Thoracic aorta (tissue), 2 donors: ENCODE data around the gene SDHB. TPM values are rescaled to one million over a fixed set of nuclear protein-coding genes. Genes with fewer than 3 reads are reported as not detected.

Experiments used
- ATAC-seq: fragments of 150-250 bp; one replicate; pipeline ENCODE4 v1.8.0; 2017; ENCODE audit warnings: low read depth; ENCODE audit not compliant: insufficient number of reproducible peaks, low FRiP score
- DNase-seq: peaks from one replicate; pipeline ENCODE4 v3.0.0-alpha.2; 2020; ENCODE audit warnings: low spot score
- H3K27ac ChIP-seq, 2 donors: fragments of 200-600 bp; sonication (generic); 1 replicate in 1 of 2; 2 replicates in 1 of 2; pipeline ENCODE4 v1.5.1; 2016; ENCODE audit warnings: mild to moderate bottlenecking in 2 of 2, moderate library complexity in 2 of 2
- H3K27me3 ChIP-seq: fragments of 200-600 bp; sonication (generic); replicated peaks from 2 replicates; pipeline ENCODE4 v1.6.0; 2016; ENCODE audit warnings: mild to moderate bottlenecking; ENCODE audit not compliant: insufficient read depth
- H3K36me3 ChIP-seq: fragments of 200-600 bp; sonication (generic); one replicate; pipeline ENCODE4 v1.5.1; 2016
- H3K4me1 ChIP-seq, 2 donors: fragments of 200-600 bp; sonication (generic); 1 replicate in 1 of 2; 2 replicates in 1 of 2; pipeline versions ENCODE4 v1.5.1 to v1.6.0; 2016; ENCODE audit warnings: low read depth in 2 of 2, mild to moderate bottlenecking in 1 of 2; ENCODE audit not compliant: control insufficient read depth in 1 of 2
- H3K4me3 ChIP-seq: fragments of 200-600 bp; sonication (generic); 2 replicates; pipeline ENCODE4 v1.5.1; 2016; ENCODE audit warnings: mild to moderate bottlenecking
- H3K9me3 ChIP-seq: fragments of 200-600 bp; sonication (generic); 2 replicates; pipeline ENCODE4 v1.5.1; 2016
- CTCF ChIP-seq: fragments of 200-600 bp; sonication (generic); IDR thresholded peaks from one replicate; pipeline ENCODE4 v1.5.1; 2019; ENCODE audit warnings: antibody characterized with exemption
- total RNA-seq, 2 donors: library from RNA; depleted of rRNA; stranded (reverse); fragments of >200 nt; gene quantifications; one replicate each; pipeline versions ENCODE4 v1.1.0 to v1.2.3, GENCODE V29; 2016

Gene SDHB
- total RNA-seq, 2 donors from 2014 or later: 81.5 to 98.9 TPM

DNA sequence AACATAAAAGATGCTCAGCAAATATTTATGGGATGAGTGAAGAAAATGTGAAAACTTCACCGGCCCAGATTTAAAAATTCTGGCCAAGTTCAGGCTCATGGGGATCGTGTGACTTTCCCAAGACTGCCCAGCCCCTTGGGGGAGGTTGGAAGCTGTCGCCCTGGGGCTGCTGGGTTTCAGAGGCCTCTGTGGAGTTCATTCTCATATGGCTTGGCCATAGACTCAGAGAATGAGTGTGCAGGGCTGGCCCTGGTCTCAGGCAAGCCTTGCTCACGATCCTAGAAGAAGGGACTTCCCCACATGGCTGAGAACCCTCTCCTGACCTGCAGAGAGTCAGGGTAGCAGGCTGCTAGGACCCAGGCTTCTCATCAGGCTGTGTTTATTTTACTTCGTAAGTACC lies 40.8 kb upstream of the SDHB start:
- no peak for TF ChIP-seq CTCF
- Histone ChIP-seq H3K9me3 (no peaks in the 10 kb centered on the region), H3K27me3 (no peaks in the 10 kb centered on the region), H3K36me3 (no peaks in the 10 kb centered on the region), H3K27ac (no peak overlapping the region), H3K4me1 (no peaks in the 10 kb centered on the region), H3K4me3 (no peak overlapping the region)
- DNase-seq (no peak), ATAC-seq (no peak)

DNA sequence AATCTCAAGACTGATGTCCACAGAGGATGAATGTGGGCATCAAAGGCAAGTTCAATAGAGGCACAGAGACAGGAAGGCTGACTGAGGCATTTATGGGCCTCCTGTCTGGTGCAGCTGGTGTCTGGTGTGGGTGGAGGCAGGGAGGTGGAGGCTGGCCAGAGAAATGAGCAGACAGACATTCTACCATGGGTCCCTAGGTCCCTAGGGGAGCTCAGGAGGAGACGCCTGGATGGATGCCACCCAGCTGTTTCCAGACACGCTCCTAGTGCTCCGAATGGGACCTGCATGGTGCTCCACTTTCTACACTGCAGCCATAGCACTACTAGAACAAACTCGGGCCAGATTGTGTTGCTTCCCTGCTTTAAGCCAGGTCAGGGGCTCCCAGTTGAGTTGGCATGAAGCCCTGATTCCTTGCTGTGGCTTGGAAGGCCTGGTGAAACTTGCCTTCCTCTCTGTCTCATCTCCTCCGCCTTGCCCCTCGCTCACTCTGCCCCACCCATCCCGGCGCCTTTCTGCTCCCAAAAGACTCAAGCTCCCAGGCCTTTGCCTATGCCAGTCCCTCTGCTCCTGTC lies 40.1 kb upstream of the SDHB start:
- TF ChIP-seq CTCF: no peak
- no peak overlapping the region for H3K27ac ChIP-seq
- ATAC-seq (no peak), DNase-seq (no peak)
- no peaks in the 10 kb centered on the region for H3K4me1 ChIP-seq
- no peaks in the 10 kb centered on the region for H3K9me3 ChIP-seq
- no peaks in the 10 kb centered on the region for H3K36me3 ChIP-seq
- no peak overlapping the region for H3K4me3 ChIP-seq
- no peaks in the 10 kb centered on the region for H3K27me3 ChIP-seq

DNA sequence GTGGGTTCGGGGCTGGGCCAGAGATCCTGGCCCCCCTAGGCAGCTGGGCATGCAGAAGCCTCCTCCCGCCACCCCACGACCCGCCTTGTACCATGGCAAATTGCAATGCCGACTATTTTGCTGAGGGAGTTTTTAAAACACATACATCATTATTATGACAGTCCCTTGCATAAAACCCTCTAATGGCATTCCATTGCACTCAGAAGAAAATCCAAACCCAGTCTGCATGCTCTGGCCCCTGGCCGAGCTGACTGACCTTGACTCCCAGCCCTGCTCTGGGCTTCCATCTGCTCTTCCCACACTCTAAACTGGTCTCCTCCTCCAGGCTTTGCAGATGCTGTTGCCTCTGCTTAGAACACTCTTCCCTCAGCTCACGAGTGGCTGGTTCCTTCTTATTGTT lies 37.4 kb upstream of the SDHB start:
- Histone ChIP-seq H3K27ac (no peak overlapping the region), H3K4me1 (no peaks in the 10 kb centered on the region), H3K36me3 (no peaks in the 10 kb centered on the region), H3K27me3 (no peaks in the 10 kb centered on the region), H3K4me3 (no peak overlapping the region), H3K9me3 (no peaks in the 10 kb centered on the region)
- no peak for TF ChIP-seq CTCF
- no peak for ATAC-seq
- DNase-seq: no peak

- ATAC-seq: no peak
- no peak for TF ChIP-seq CTCF
Measured at GRCh38 chr1:17089506-17089905, 35.7 kb upstream of the SDHB start.

DNA sequence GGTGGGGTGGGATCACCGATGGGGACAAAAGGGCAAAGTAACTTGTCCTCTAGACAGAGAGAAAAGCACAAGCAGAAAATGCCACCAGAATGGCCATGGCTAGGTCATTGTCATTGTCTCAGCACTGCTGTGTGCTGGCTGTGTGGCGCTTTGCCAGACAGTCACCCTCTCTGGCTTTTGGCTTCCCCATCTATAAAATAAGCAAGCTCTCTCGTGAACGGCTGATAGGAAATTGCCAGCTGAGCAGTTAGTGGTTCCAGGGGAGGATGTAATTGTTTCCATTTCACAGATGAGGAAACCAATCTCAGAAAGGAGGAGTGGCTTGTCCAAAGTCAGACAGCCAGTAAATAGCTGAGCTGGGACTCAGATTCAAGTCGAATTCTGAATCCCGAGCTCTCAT lies 32.9 kb upstream of the SDHB start:
- Histone ChIP-seq H3K4me1 (no peaks in the 10 kb centered on the region), H3K27ac (no peak overlapping the region), H3K36me3 (no peaks in the 10 kb centered on the region), H3K27me3 (no peaks in the 10 kb centered on the region), H3K4me3 (no peak overlapping the region), H3K9me3 (no peaks in the 10 kb centered on the region)
- DNase-seq: no peak
- TF ChIP-seq CTCF: no peak
- ATAC-seq: no peak

More at GRCh38 chr1:17089506-17089905, 35.7 kb upstream of the SDHB start:
- Histone ChIP-seq H3K36me3 (no peaks in the 10 kb centered on the region), H3K27ac (no peak overlapping the region), H3K9me3 (no peaks in the 10 kb centered on the region), H3K27me3 (no peaks in the 10 kb centered on the region), H3K4me1 (no peaks in the 10 kb centered on the region), H3K4me3 (no peak overlapping the region)
- DNase-seq: no peak
